ENCODE results near the gene RAD51B.
"Not testable (repeated sequence)": the region's sequence is repeated elsewhere in the genome, so short reads cannot be mapped to it uniquely, and the experiment has no call there.

RAD51B gene

DNA sequence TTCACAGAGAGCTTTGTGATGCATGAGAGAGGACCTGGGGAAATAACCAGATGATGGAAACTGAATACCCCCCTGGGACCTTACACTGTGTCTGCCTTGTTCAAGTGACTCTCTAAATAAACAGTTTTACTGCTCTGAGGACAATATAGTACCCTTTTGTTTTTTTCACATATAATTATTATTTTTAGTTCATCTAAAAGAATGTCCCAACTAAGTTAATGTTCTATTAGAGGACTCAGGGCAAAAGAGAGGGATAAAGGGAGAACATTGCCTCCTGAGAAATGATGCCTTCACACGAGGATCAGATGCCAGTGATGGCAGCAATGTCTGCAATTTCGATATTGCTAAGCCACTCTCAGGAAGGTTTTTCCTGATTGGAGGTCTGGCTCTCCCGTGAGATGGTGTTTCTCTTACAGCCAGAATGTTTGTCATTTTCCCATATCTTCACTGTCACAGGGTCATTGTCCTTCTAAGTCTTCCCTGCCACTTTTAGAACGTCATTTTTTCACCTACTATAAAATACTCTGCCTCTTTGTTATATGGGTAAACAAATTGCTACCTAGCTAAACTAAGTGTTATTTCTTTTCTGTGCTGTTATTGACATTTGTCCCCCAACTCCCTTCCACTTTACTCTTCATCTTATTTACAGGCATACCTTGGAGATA lies 201.6 kb downstream of the RAD51B start:
- no peaks in the 10 kb centered on the region for H3K27me3 ChIP-seq (ENCODE audit: insufficient read depth, insufficient read length)
- no peak for TF ChIP-seq YY1 (IDR thresholded peaks at IDR 0.05; ENCODE audit: insufficient read depth, insufficient read length)
- no peak for TF ChIP-seq SUZ12 (IDR thresholded peaks at IDR 0.05; ENCODE audit: extremely low read depth, insufficient read depth, insufficient read length)
- no peak for TF ChIP-seq ZNF274 (IDR thresholded peaks at IDR 0.05; ENCODE audit: low read depth, low read length)
- no peaks in the 10 kb centered on the region for H3K9me3 ChIP-seq (ENCODE audit: insufficient read depth, low read length)
- no peaks in the 10 kb centered on the region for H3K36me3 ChIP-seq (ENCODE audit: insufficient read depth, insufficient read length, low read length)
- H3K9ac ChIP-seq (ENCODE audit: insufficient read length, low read depth), result no peak overlapping the region
- H3K4me1 ChIP-seq (ENCODE audit: insufficient read depth, insufficient read length), result no peaks in the 10 kb centered on the region
- H3K4me3 ChIP-seq (ENCODE audit: insufficient read length, low read depth), result no peak overlapping the region
- DNase-seq (ENCODE audit: low read depth, low spot score), result no peak

DNA sequence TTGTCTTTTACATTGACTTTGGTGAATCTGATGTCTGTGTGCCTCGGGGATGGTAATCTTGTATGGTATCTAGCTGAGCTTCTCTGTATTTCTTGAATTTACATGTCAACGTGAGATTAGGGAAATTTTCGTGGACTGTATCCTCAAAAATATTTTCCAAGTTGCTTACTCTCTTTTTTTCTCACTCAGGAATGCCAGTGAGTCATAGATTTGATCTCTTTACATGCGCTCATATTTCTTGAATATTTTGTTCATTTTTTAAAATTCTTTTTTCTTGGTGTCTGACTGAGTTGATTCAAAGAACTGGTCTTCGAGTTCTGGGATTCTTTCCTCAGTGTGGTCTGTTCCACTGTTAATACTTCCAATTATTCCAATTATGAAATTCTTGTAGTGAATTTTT lies 207.7 kb downstream of the RAD51B start:
- Histone ChIP-seq H3K36me3 (ENCODE audit: insufficient read depth, insufficient read length, low read length) (no peaks in the 10 kb centered on the region), H3K27me3 (ENCODE audit: insufficient read depth, insufficient read length) (no peaks in the 10 kb centered on the region), H3K9me3 (ENCODE audit: insufficient read depth, low read length) (0 out of 2 replicates have a peak, but pooled peaks cover 7% of the 10 kb centered on the region), H3K4me1 (ENCODE audit: insufficient read depth, insufficient read length) (no peaks in the 10 kb centered on the region), H3K4me3 (ENCODE audit: insufficient read length, low read depth) (no peak overlapping the region), H3K9ac (ENCODE audit: insufficient read length, low read depth) (no peak overlapping the region)
- no peak for DNase-seq (ENCODE audit: low read depth, low spot score)
- no peak for TF ChIP-seq ZNF274 (IDR thresholded peaks at IDR 0.05; ENCODE audit: low read depth, low read length)
- TF ChIP-seq YY1 (IDR thresholded peaks at IDR 0.05; ENCODE audit: insufficient read depth, insufficient read length), result no peak
- TF ChIP-seq SUZ12 (IDR thresholded peaks at IDR 0.05; ENCODE audit: extremely low read depth, insufficient read depth, insufficient read length), result no peak

DNA sequence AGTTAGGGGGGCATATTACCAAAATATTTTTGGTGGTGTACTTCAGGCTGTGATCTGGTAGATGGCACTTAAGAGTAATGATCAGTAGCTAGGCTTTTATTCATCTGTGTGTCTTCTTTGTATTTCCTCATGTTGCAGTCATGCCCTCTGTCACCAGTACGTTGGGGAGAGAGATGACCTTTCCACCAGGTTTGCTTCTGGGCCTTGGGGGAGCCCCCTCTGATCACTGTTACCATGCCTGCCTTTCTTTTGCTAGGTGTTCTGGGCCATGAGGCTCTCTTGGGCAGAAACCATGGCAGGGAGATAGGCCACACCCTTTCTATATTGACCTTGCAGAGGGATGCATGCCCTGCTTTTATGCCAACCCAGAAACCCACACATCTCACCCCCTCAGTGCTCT lies 208.5 kb downstream of the RAD51B start:
- no peak for DNase-seq (ENCODE audit: low read depth, low spot score)
- H3K4me3 ChIP-seq (ENCODE audit: insufficient read length, low read depth), result no peak overlapping the region
- no peak for TF ChIP-seq YY1 (IDR thresholded peaks at IDR 0.05; ENCODE audit: insufficient read depth, insufficient read length)
- TF ChIP-seq SUZ12 (IDR thresholded peaks at IDR 0.05; ENCODE audit: extremely low read depth, insufficient read depth, insufficient read length), result no peak
- TF ChIP-seq ZNF274 (IDR thresholded peaks at IDR 0.05; ENCODE audit: low read depth, low read length), result no peak
- H3K4me1 ChIP-seq (ENCODE audit: insufficient read depth, insufficient read length), result no peaks in the 10 kb centered on the region
- no peaks in the 10 kb centered on the region for H3K27me3 ChIP-seq (ENCODE audit: insufficient read depth, insufficient read length)
- 0 out of 2 replicates have a peak, but pooled peaks cover 7% of the 10 kb centered on the region for H3K9me3 ChIP-seq (ENCODE audit: insufficient read depth, low read length)
- no peak overlapping the region for H3K9ac ChIP-seq (ENCODE audit: insufficient read length, low read depth)
- no peaks in the 10 kb centered on the region for H3K36me3 ChIP-seq (ENCODE audit: insufficient read depth, insufficient read length, low read length)

DNA sequence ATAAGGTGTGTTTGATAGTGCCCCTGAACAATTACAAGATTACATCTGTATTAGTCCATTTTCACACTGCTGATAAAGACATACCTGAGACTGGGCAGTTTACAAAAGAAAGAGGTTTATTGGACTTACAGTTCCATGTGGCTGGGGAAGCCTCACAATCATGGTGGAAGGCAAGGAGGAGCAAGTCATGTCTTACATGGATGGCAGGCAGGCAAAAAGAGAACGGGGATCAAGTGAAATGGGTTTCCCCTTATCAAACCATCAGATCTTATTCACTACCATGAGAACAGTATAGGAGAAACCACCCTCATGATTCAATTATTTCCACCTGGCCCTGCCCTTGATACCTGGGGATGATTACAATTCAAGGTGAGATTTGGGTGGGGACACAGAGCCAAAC lies 211.4 kb downstream of the RAD51B start:
- H3K9ac ChIP-seq (ENCODE audit: insufficient read length, low read depth); H3K27me3 ChIP-seq (ENCODE audit: insufficient read depth, insufficient read length); H3K9me3 ChIP-seq (ENCODE audit: insufficient read depth, low read length); DNase-seq (ENCODE audit: low read depth, low spot score); H3K4me1 ChIP-seq (ENCODE audit: insufficient read depth, insufficient read length); H3K36me3 ChIP-seq (ENCODE audit: insufficient read depth, insufficient read length, low read length); H3K4me3 ChIP-seq (ENCODE audit: insufficient read length, low read depth): not testable (repeated sequence)

DNA sequence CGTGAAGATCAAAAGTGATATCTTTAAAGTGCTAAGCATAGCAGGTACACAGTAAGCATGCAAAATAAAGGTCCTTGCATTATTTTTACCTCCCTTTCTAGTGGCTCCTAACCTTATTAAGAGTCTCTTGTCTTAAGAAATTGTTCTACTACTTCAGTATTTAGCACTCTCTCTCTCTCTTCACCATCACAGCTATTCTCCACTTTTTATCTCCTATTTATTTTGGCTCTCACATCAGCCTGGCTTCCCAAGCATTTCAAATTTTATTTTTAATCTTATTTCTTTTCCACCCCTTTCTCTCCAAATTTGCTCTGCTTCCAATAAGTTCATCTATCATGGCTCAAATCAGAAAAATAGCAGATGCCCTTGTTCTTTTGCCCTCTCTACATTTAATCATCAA lies 212.6 kb downstream of the RAD51B start:
- TF ChIP-seq ZNF274 (IDR thresholded peaks at IDR 0.05; ENCODE audit: low read depth, low read length), result no peak
- no peak for TF ChIP-seq SUZ12 (IDR thresholded peaks at IDR 0.05; ENCODE audit: extremely low read depth, insufficient read depth, insufficient read length)
- no peak for TF ChIP-seq YY1 (IDR thresholded peaks at IDR 0.05; ENCODE audit: insufficient read depth, insufficient read length)
- Histone ChIP-seq H3K27me3 (ENCODE audit: insufficient read depth, insufficient read length) (no peaks in the 10 kb centered on the region), H3K4me1 (ENCODE audit: insufficient read depth, insufficient read length) (no peaks in the 10 kb centered on the region), H3K36me3 (ENCODE audit: insufficient read depth, insufficient read length, low read length) (no peaks in the 10 kb centered on the region), H3K4me3 (ENCODE audit: insufficient read length, low read depth) (no peak overlapping the region), H3K9ac (ENCODE audit: insufficient read length, low read depth) (no peak overlapping the region), H3K9me3 (ENCODE audit: insufficient read depth, low read length) (0 out of 2 replicates have a peak, but pooled peaks cover 7% of the 10 kb centered on the region)
- DNase-seq (ENCODE audit: low read depth, low spot score), result no peak

DNA sequence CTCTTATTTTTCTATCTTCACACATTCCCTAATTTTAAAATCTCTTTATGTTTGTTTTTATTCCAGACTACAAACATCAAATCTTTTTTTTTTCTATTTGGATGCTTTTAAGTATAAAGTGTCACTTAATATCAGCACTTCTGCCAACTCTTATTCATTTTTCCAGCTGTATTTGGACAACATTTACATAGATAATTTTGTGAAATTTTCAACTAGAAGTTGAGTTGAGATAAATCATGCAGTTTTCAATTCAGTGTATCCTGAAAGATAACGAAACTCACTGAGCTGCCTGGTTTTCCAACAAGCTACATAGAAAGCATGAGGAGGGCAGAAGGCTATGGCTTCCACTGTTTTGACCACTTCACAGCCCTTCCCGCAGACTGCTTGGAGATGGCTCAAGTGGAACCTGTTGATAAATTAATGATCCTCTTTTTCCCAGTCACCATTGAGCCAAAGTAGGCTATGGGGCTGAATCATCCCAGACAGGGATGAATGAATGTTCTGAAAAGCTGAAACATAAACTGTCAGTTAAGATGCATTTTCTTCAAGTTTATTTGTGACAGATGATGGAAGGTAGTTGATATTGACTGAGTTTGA lies 213.9 kb downstream of the RAD51B start:
- Histone ChIP-seq H3K9me3 (ENCODE audit: insufficient read depth, low read length) (0 out of 2 replicates have a peak, but pooled peaks cover 7% of the 10 kb centered on the region), H3K4me1 (ENCODE audit: insufficient read depth, insufficient read length) (no peaks in the 10 kb centered on the region), H3K36me3 (ENCODE audit: insufficient read depth, insufficient read length, low read length) (no peaks in the 10 kb centered on the region), H3K27me3 (ENCODE audit: insufficient read depth, insufficient read length) (no peaks in the 10 kb centered on the region), H3K4me3 (ENCODE audit: insufficient read length, low read depth) (no peak overlapping the region), H3K9ac (ENCODE audit: insufficient read length, low read depth) (no peak overlapping the region)
- DNase-seq (ENCODE audit: low read depth, low spot score), result no peak
- TF ChIP-seq SUZ12 (IDR thresholded peaks at IDR 0.05; ENCODE audit: extremely low read depth, insufficient read depth, insufficient read length) (no peak), YY1 (IDR thresholded peaks at IDR 0.05; ENCODE audit: insufficient read depth, insufficient read length) (no peak), ZNF274 (IDR thresholded peaks at IDR 0.05; ENCODE audit: low read depth, low read length) (no peak)

DNA sequence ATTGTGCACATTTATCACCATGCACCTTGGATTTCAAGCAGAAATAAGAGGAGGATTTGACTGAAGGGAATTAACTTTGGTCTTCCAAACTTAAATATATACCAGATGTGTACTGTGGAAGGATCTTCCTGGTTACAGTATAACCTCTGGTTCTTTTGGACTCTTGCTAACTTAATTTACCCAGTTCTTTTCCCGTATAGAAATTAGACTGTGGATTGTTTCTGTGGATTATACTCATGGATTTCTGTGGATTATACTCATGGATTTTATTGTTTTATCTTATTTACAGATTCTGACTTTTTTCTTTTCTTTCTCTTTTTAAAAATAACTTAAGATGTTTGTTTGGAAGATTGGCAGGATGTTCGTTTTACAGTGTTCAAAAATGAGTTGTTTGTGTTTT lies 215.3 kb downstream of the RAD51B start:
- Histone ChIP-seq H3K4me3 (ENCODE audit: insufficient read length, low read depth) (no peak overlapping the region), H3K9me3 (ENCODE audit: insufficient read depth, low read length) (0 out of 2 replicates have a peak, but pooled peaks cover 7% of the 10 kb centered on the region), H3K27me3 (ENCODE audit: insufficient read depth, insufficient read length) (no peaks in the 10 kb centered on the region), H3K4me1 (ENCODE audit: insufficient read depth, insufficient read length) (no peaks in the 10 kb centered on the region), H3K36me3 (ENCODE audit: insufficient read depth, insufficient read length, low read length) (no peaks in the 10 kb centered on the region), H3K9ac (ENCODE audit: insufficient read length, low read depth) (no peak overlapping the region)
- TF ChIP-seq SUZ12 (IDR thresholded peaks at IDR 0.05; ENCODE audit: extremely low read depth, insufficient read depth, insufficient read length), result no peak
- TF ChIP-seq YY1 (IDR thresholded peaks at IDR 0.05; ENCODE audit: insufficient read depth, insufficient read length), result no peak
- no peak for TF ChIP-seq ZNF274 (IDR thresholded peaks at IDR 0.05; ENCODE audit: low read depth, low read length)
- no peak for DNase-seq (ENCODE audit: low read depth, low spot score)
